ENCODE measurements around the gene PTP4A1. TPM values are rescaled to one million over a fixed set of nuclear protein-coding genes. Genes with fewer than 3 reads are reported as not detected.

The PTP4A1 gene
- total and polyA plus RNA-seq, 2 donors (not counting 1 experiment from before 2014, with no cell fraction given) = 48.1 to 64.5 TPM

- Histone ChIP-seq H3K79me2 (ENCODE audit: control insufficient read depth, insufficient read depth, low read length) (no peaks in the 10 kb centered on the region), H4K20me1 (ENCODE audit: control insufficient read depth, extremely low read depth, insufficient read depth, low read length) (no peaks in the 10 kb centered on the region), H3K27ac (ENCODE audit: insufficient read depth, low read length) (no peak overlapping the region), H3K9ac (ENCODE audit: insufficient read depth, low read length) (no peak overlapping the region), H2AFZ (ENCODE audit: low read length) (no peak overlapping the region), H3K9me3 (ENCODE audit: control insufficient read depth, insufficient read depth, low read depth, low read length) (no peaks in the 10 kb centered on the region), H3K4me2 (ENCODE audit: extremely low read depth, insufficient read depth, low read length) (no peak overlapping the region), H3K4me1 (ENCODE audit: control insufficient read depth, extremely low read depth, insufficient read depth, low read length) (no peaks in the 10 kb centered on the region), H3K27me3 (ENCODE audit: control insufficient read depth, insufficient read depth, low read length) (no peaks in the 10 kb centered on the region), H3K4me3 (replicated peaks in 1 of 4; ENCODE audit: control extremely low read depth in 1 of 4, insufficient read depth in 1 of 4, low read depth in 3 of 4, low read length in 4 of 4) (no peak overlapping the region), H3K36me3 (ENCODE audit: control insufficient read depth, insufficient read depth, low read length) (no peaks in the 10 kb centered on the region)
- TF ChIP-seq EZH2 (IDR thresholded peaks at IDR 0.05; ENCODE audit: low read length, missing control alignments) (no peak), CTCF (conservative IDR thresholded peaks at IDR 0.05 in 1 of 2, IDR thresholded peaks at IDR 0.05 in 1 of 2; ENCODE audit: low read depth in 1 of 2, low read length in 2 of 2) (no peak)
- DNase-seq (ENCODE audit: low read depth in 2 of 2) = no peak
Observed at GRCh38 chr6:63537959-63538300, 34.4 kb upstream of the PTP4A1 start.

GRCh38 chr6:63538550-63538949, 33.7 kb upstream of the PTP4A1 start:
- H2AFZ ChIP-seq (ENCODE audit: low read length) = no peak overlapping the region
- H3K79me2 ChIP-seq (ENCODE audit: control insufficient read depth, insufficient read depth, low read length) = no peaks in the 10 kb centered on the region
- DNase-seq (ENCODE audit: low read depth in 2 of 2) = no peak
- H3K36me3 ChIP-seq (ENCODE audit: control insufficient read depth, insufficient read depth, low read length) = no peaks in the 10 kb centered on the region
- TF ChIP-seq EZH2 (IDR thresholded peaks at IDR 0.05; ENCODE audit: low read length, missing control alignments) (no peak), CTCF (conservative IDR thresholded peaks at IDR 0.05 in 1 of 2, IDR thresholded peaks at IDR 0.05 in 1 of 2; ENCODE audit: low read depth in 1 of 2, low read length in 2 of 2) (no peak)
- H3K27ac ChIP-seq (ENCODE audit: insufficient read depth, low read length) = no peak overlapping the region
- H3K4me2 ChIP-seq (ENCODE audit: extremely low read depth, insufficient read depth, low read length) = no peak overlapping the region
- no peaks in the 10 kb centered on the region for H3K9me3 ChIP-seq (ENCODE audit: control insufficient read depth, insufficient read depth, low read depth, low read length)
- no peaks in the 10 kb centered on the region for H3K4me1 ChIP-seq (ENCODE audit: control insufficient read depth, extremely low read depth, insufficient read depth, low read length)
- no peaks in the 10 kb centered on the region for H4K20me1 ChIP-seq (ENCODE audit: control insufficient read depth, extremely low read depth, insufficient read depth, low read length)
- no peak overlapping the region for H3K9ac ChIP-seq (ENCODE audit: insufficient read depth, low read length)
- no peak overlapping the region for H3K4me3 ChIP-seq (replicated peaks in 1 of 4; ENCODE audit: control extremely low read depth in 1 of 4, insufficient read depth in 1 of 4, low read depth in 3 of 4, low read length in 4 of 4)
- H3K27me3 ChIP-seq (ENCODE audit: control insufficient read depth, insufficient read depth, low read length) = no peaks in the 10 kb centered on the region

GRCh38 chr6:63543001-63543400, 29.3 kb upstream of the PTP4A1 start:
- Histone ChIP-seq H3K9me3 (ENCODE audit: control insufficient read depth, insufficient read depth, low read depth, low read length) (no peaks in the 10 kb centered on the region), H3K4me1 (ENCODE audit: control insufficient read depth, extremely low read depth, insufficient read depth, low read length) (no peaks in the 10 kb centered on the region), H3K27me3 (ENCODE audit: control insufficient read depth, insufficient read depth, low read length) (no peaks in the 10 kb centered on the region), H3K36me3 (ENCODE audit: control insufficient read depth, insufficient read depth, low read length) (no peaks in the 10 kb centered on the region), H3K4me3 (replicated peaks in 1 of 4; ENCODE audit: control extremely low read depth in 1 of 4, insufficient read depth in 1 of 4, low read depth in 3 of 4, low read length in 4 of 4) (no peak overlapping the region), H3K9ac (ENCODE audit: insufficient read depth, low read length) (no peak overlapping the region), H4K20me1 (ENCODE audit: control insufficient read depth, extremely low read depth, insufficient read depth, low read length) (no peaks in the 10 kb centered on the region), H3K27ac (ENCODE audit: insufficient read depth, low read length) (no peak overlapping the region), H2AFZ (ENCODE audit: low read length) (no peak overlapping the region), H3K79me2 (ENCODE audit: control insufficient read depth, insufficient read depth, low read length) (no peaks in the 10 kb centered on the region), H3K4me2 (ENCODE audit: extremely low read depth, insufficient read depth, low read length) (no peak overlapping the region)
- TF ChIP-seq EZH2 (IDR thresholded peaks at IDR 0.05; ENCODE audit: low read length, missing control alignments) = no peak
- no peak for TF ChIP-seq CTCF (conservative IDR thresholded peaks at IDR 0.05 in 1 of 2, IDR thresholded peaks at IDR 0.05 in 1 of 2; ENCODE audit: low read depth in 1 of 2, low read length in 2 of 2)
- DNase-seq (ENCODE audit: low read depth in 2 of 2) = no peak
